ENCODE results near the gene PURB. TPM values are rescaled to one million over a fixed set of nuclear protein-coding genes. Genes with fewer than 3 reads are reported as not detected.

PURB gene
- total RNA-seq, 1 donor from 2014 or later, result 26.5 TPM

DNA sequence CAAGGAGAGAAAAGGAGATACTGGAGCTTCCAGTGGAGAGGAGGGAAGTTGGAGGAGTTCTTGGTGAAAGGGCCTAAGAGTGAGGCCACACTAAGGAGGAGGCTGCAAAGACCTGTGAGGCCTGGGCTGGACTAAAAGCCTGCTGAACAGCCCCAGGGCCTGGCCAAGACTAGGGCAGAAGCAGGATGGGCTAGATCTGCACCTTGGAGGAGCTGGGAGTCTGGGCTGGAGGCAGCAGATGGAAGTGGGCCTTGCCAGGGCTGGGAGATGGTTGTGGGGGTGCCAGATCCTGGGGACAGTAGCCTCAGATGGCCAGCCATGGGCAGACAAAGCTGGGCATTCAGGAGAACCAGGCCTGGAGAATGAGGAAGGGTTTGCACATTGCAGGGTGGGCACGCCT, 6.5 kb upstream of the PURB start:
- Mint-ChIP-seq H3K9me3 (no peaks in the 10 kb centered on the region), H3K27ac (no peak overlapping the region), H3K36me3 (no peaks in the 10 kb centered on the region), H3K4me1 (no peaks in the 10 kb centered on the region), H3K27me3 (ENCODE audit: insufficient read depth, low read depth) (peaks cover 6% of the 10 kb centered on the region), H3K4me3 (no peak overlapping the region)
- Histone ChIP-seq H3K27me3 (no peaks in the 10 kb centered on the region), H3K4me1 (no peaks in the 10 kb centered on the region), H2AFZ (replicated peaks) (no peak overlapping the region), H3F3A (ENCODE audit: low read depth) (no peaks in the 10 kb centered on the region), H4K20me1 (ENCODE audit: low read depth) (no peaks in the 10 kb centered on the region), H3K9ac (no peak overlapping the region), H3K4me2 (no peak overlapping the region), H3K36me3 (no peaks in the 10 kb centered on the region), H3K79me2 (ENCODE audit: low read depth) (no peaks in the 10 kb centered on the region), H3K4me3 (no peak overlapping the region), H3K27ac (no peak overlapping the region), H3K9me3 (ENCODE audit: low read depth) (no peaks in the 10 kb centered on the region)
- TF ChIP-seq EZH2phosphoT487 (IDR thresholded peaks at IDR 0.05), result no peak
- no peak for TF ChIP-seq CTCF (IDR thresholded peaks at IDR 0.05)
- no peak for TF ChIP-seq EZH2 (IDR thresholded peaks at IDR 0.05)
- no peak for DNase-seq (ENCODE audit: low spot score)

DNA sequence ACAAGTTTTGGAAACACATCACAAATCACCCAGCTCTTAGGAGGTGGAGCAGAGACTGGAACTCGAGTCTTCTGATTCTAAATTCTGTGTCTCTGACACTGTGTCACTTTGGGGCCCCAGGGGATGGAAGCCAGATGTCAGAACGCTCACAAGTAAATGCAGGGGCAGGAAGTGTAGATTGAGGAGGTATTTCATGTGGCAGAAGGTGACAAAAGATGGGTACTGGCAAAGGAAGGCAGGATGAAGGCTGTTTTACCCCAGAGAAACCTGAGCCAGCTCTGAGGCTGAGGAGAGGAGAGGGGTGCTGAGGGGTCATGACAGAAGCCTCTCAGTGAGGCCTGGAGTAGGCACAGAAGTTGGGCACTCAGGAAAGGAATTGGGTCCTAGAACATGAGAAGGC, 6.0 kb upstream of the PURB start:
- H3K79me2 ChIP-seq (ENCODE audit: low read depth), result no peaks in the 10 kb centered on the region
- TF ChIP-seq CTCF (IDR thresholded peaks at IDR 0.05) (no peak), EZH2 (IDR thresholded peaks at IDR 0.05) (no peak), EZH2phosphoT487 (IDR thresholded peaks at IDR 0.05) (no peak)
- no peak overlapping the region for H3K27ac ChIP-seq
- no peak overlapping the region for H2AFZ ChIP-seq (replicated peaks)
- no peaks in the 10 kb centered on the region for H3K36me3 ChIP-seq
- H3K36me3 Mint-ChIP-seq, result no peaks in the 10 kb centered on the region
- H4K20me1 ChIP-seq (ENCODE audit: low read depth), result no peaks in the 10 kb centered on the region
- H3K4me3 Mint-ChIP-seq, result no peak overlapping the region
- DNase-seq (ENCODE audit: low spot score), result no peak
- H3K27ac Mint-ChIP-seq, result no peak overlapping the region
- H3K4me1 Mint-ChIP-seq, result no peaks in the 10 kb centered on the region
- no peaks in the 10 kb centered on the region for H3K4me1 ChIP-seq
- no peak overlapping the region for H3K4me3 ChIP-seq
- no peaks in the 10 kb centered on the region for H3F3A ChIP-seq (ENCODE audit: low read depth)
- no peaks in the 10 kb centered on the region for H3K27me3 ChIP-seq
- no peaks in the 10 kb centered on the region for H3K9me3 ChIP-seq (ENCODE audit: low read depth)
- peaks cover 6% of the 10 kb centered on the region for H3K27me3 Mint-ChIP-seq (ENCODE audit: insufficient read depth, low read depth)
- H3K9ac ChIP-seq, result no peak overlapping the region
- no peaks in the 10 kb centered on the region for H3K9me3 Mint-ChIP-seq
- no peak overlapping the region for H3K4me2 ChIP-seq

DNA sequence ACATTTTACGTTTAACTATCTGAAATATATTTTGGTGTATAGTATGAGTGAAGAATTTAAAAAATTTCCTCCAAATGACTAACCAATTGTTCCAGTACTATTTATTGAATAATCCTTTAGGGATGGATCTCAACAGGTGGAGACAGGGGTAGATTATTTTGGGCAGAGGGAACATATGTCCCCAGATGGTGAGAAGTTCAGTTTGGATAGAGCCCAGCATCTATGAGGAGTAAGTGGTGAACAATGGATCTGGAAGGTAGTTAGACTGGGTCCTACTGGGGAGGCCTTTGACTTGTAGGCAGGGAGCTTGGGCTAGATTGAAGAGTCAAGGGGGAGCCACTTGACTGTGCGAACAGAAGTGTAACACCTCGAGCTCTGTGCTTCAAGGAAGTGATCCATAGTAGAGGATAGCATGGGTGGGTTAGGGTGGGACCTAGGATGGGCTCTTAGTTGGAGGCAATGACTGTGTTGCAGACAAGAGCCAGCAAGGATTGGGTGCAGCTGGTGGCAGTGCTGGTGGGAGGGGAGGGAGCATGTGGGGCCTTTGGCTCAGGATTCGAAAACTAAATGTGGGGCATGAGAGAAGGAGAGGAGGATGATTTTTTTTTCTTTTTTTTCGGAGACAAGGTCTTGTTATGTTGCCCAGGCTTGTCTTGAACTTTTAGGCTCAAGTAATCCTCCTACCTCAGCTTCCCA, 3.9 kb upstream of the PURB start:
- Histone ChIP-seq H3K36me3 (no peaks in the 10 kb centered on the region), H3K27me3 (no peaks in the 10 kb centered on the region), H3K27ac (no peak overlapping the region), H3K4me2 (no peak overlapping the region), H3K9ac (no peak overlapping the region), H3F3A (ENCODE audit: low read depth) (peaks cover 17% of the 10 kb centered on the region), H3K4me3 (no peak overlapping the region), H3K9me3 (ENCODE audit: low read depth) (no peaks in the 10 kb centered on the region), H3K79me2 (ENCODE audit: low read depth) (peaks cover 9% of the 10 kb centered on the region), H3K4me1 (peaks cover 5% of the 10 kb centered on the region), H2AFZ (replicated peaks) (no peak overlapping the region), H4K20me1 (ENCODE audit: low read depth) (peaks cover 8% of the 10 kb centered on the region)
- Mint-ChIP-seq H3K4me1 (peaks cover 9% of the 10 kb centered on the region), H3K9me3 (no peaks in the 10 kb centered on the region), H3K27ac (no peak overlapping the region), H3K27me3 (ENCODE audit: insufficient read depth, low read depth) (peaks cover 5% of the 10 kb centered on the region), H3K4me3 (no peak overlapping the region), H3K36me3 (peaks cover 3% of the 10 kb centered on the region)
- DNase-seq (ENCODE audit: low spot score), result no peak
- no peak for TF ChIP-seq EZH2phosphoT487 (IDR thresholded peaks at IDR 0.05)
- TF ChIP-seq CTCF (IDR thresholded peaks at IDR 0.05), result no peak

Data from neural progenitor cell (in vitro differentiated cells).